GM19193 (cell line): Measurements from ENCODE around the gene ZNF516.

Experiments
- POLR2A ChIP-seq: IDR thresholded peaks from 4 replicates; pipeline ENCODE4 v1.6.1; 2011; ENCODE audit not compliant: insufficient read depth, insufficient read length; ENCODE audit errors: extremely low read depth

The ZNF516 gene

DNA sequence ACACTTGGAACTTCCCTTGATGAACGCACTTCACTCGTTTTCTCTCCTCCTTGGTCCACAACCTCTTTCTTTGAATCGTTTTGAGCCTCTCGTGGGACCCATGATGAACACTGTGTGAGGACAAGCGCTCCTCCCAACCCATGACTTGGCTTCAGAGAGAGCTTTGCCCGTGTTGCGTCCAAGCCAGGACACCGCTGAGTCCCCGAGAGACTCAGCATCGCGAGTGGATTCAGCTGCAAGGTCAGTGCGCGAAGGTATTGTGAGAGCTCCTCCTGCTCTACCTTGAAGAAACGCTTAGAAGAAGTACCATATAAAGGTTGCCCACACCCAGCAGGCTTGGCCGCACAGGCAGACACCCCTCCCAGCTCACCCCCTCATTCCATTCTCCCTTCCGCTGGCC is 58.7 kb downstream of the ZNF516 start:
- no peak for TF ChIP-seq POLR2A

DNA sequence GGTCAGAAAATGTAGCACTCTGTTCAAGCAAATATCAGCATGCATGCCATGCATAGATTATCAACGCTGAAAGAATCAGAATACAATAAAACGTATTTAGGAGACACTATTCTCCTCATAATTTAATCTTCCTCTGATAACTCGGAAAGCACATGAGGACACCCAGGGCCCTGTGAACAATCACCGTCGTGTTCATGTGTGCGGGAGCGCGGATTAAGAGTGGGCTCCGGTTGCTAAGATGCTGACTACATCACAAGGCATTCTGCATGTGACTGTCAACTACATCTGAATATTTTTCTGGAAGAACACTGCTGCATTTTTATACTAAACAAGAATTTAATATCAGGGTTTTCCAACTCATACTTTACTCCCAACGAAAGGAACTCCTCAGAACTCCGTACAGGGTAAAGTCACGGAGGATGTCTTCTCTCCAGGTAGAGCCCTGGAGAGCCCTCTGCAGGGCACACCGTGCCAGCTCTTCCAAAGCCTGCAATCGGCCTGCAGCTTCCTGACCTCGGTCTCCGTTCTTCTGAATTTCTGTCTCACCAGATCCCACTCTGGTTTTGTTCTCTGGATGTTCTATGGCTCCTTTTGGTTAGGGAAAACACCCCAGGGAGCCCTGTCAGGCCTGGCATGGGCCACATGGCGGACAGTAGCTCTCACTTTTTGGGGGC is 59.6 kb downstream of the ZNF516 start:
- no peak for TF ChIP-seq POLR2A

DNA sequence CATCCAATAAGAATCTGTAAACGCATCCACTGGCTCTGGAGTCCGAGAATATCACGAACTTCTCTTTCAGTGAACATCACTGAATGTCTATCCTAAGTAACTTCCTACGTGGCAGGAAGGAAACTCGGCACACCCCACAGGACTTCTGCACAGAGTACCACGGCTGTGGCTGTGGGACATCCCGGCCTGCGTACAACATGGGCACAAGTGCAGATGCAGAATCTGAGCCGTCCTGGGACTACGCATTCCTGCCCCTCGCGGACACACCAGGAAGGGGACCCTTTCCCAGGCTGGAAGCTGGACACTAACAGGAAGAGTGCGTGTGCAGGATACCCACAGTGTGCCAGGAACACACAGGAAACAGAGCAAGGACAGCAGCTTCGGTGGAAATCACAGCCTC is 60.6 kb downstream of the ZNF516 start:
- TF ChIP-seq POLR2A, result no peak

DNA sequence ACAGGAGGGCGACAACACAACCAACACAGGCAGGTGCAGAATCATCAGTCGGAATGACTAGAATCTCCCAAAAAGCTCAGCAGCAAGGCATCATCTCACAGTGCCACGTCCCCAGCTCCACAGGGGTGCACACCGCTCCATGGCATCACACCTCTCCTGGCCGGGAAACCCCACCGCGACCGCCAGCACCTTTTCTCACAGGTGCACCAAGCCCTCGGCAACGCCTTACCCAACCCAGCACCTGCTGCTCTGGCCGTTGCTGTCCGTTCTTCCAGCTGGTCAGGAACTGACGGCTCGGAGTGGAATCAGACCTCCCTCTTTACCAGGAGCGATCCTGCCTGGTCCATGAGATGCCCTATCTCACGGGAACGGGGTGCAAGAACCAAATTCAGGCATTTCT is 61.3 kb downstream of the ZNF516 start:
- TF ChIP-seq POLR2A, result no peak

DNA sequence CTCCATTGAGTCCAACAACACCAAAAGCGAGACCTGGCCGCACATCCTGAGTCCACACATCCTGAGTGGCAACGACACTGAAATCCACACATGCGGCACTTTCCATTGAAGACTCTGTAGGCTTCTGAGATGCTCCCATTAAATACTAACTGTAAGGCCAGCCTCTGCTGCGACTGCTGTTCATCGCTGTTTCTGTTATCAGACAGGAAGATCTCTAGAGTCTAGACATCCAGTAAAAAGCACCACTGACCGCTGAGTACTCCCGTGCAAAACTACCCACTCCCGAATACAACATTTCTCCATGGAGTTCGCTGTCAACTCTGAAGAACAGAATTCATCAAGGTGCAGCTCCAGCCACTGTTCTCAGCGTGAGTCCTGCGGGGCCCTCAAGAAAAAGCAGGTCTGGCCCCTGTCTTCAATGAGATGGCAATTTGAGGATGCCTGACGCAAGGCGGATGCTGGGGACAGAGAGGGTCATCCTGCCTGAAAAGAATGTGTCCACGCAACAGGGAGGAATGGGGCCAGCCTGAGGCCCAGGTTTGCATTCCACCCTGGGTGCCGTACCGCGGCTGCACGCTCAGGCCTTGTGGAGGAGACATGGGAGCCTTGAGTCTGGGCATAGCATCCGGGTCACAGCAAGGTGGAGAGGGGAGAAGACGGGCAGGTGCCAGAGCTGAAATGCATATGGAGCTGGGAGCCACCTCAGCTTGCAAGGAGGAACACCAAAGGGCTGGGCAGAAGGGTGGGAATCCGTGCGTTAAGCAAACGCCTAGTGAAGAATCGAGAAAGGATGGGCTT is 61.9 kb downstream of the ZNF516 start:
- TF ChIP-seq POLR2A, result no peak

DNA sequence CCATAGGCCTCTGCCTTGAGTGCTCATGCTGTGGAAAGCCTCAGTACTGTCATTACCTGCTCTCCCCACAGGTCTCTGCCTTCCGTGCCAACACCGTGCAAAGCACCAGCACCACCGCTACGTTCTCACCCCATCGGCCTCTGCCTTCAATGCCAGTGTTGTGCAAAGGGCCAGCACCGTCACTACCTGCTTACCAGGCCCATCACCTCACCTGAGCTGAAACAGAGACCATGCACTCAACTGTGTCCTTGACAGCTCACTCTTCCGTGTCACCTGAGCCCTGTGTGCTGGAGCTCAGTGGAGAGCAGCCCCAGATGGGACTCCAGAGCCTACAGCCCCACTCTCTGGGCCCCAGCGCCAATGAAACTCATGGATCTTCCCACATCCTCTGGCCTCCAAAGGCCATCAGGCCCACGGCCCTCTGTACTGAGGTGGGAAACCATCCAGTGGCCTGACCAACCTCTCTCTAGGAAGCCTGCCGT is 62.7 kb downstream of the ZNF516 start:
- no peak for TF ChIP-seq POLR2A

DNA sequence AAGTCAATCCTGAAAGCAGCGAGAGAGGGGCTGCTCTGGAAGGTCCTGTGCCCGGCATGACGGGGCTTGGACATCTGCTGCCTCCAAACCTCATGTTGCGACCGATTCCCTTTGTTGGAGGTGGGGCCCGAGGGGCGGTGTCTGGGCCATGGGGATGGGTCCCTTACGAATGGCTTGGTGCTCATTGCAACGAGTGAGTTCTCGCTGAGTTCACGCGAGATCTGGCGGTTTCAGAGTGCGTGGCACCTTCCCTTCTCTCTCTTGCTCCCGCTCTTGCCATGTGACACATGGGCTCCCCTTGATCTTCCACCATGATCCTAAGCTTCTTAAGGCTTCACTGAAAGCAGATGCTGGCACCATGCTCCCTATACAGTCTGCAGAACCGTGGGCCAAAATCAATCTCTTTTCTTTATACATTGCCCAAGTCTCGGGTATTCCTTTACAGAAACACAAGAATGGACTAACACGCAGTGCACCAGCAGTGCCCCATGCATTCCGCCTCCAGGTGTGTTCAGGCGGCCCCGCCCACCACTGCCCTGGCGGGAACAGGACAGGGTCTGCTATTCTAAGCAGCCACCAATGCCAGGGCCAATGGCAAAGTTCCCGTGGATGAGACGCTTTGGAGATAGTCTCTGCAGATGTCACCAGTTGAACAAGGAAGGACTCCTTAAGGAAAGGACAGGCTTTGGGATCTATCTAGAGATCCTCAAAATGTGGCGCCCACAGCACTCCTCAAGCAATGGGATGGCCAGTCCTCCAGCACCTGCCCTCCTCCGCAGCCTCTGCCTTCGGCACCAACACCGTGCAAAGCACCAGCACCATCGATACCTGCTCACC is 63.4 kb downstream of the ZNF516 start:
- TF ChIP-seq POLR2A, result no peak

DNA sequence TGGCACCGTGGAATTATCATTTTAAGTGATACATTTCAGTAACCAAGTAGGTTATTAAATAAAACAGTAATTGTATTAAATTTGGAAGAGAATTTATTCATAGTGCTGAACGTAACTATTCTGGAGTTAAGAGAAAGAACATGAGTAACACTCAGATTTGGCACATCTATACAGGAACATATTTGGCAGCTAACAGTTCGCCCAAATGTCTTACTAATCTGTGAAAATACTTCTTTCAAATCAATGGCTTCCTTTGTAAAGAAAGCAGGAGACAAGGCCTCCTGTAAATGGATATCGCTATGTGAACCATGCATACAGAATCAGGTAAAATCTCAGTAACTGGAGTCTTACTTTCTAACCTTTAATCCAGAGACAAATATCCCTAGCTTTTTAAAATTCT is 64.4 kb downstream of the ZNF516 start:
- TF ChIP-seq POLR2A, result no peak

DNA sequence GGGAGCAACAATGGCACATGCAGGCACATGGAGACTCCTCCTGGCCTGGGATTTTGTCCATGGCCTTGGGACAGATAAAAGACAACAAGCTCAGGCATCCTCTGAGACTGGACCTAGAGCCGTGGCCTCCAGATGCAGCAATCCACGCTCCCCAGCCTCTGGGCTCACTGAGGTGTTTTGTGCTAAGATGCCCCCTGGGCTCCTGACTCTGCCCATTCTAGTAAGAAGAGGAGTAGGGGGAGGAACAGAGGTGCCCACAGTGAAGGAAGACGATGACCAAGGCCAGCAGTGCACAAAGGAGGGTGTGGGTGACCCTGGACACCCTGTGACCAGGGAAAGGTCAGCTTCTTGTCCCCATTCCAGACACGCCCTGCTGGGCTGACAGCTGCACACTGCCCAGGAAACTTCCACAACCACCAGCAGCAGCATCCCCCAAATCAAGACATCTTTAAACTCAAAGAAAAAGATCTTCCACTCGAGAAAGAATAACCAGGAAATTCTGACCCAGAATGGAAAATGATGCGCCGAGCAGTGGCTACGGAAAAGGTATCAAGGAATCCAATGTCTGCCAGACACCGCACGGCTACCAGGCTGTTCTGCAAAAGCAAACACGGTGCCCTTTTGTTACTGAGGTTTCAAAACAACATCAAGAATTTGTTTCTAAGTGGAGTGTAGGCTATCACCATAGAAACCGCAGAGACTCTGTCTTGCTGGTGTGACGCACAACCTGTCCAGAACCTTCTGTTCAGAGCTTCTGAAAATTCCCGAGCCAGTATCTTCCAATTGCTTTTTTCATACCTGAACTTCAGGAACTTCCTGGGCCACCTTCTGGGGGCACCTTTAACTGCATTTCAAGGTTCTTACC is 65.5 kb downstream of the ZNF516 start:
- no peak for TF ChIP-seq POLR2A

DNA sequence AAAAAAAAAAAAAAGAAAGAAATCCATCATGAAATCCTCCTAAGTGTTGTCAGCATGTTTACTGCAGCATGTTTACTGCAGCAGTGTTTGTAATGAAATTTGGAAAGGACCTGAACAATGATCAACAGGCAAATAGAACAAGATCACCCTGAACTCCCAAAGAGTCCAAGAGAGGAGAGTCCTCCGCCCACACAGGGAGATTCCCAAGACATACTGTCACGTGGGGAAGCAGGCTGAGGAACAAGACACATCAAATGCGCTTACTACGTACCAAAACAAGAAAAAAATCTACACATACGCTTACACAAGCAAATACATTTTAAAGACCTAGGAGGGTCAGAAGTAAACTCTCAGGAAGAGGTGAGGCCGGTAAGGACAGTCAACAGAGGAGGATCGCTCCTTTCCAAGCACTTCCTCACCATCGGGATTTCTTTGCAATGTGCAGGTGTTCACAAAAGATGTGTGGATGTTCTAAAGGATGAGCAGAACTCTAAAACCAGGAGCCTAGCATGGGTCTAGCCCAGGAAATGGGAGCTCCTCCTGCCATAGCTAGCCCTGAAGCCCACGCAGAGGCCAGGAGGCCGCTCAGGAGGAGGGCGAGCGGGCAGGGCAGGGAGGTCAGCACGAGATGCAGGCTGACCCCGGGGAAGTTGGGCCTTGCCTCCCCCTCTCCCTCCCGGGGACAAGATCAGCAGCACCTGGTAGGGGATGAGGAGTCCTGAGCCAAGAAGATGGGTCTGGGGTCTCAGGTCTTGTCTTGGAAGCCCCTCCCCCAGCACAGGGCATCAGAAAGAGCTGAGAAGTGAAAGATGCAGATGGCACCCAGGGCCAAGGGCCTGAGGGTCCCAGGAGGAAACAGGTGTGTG is 66.4 kb downstream of the ZNF516 start:
- no peak for TF ChIP-seq POLR2A

DNA sequence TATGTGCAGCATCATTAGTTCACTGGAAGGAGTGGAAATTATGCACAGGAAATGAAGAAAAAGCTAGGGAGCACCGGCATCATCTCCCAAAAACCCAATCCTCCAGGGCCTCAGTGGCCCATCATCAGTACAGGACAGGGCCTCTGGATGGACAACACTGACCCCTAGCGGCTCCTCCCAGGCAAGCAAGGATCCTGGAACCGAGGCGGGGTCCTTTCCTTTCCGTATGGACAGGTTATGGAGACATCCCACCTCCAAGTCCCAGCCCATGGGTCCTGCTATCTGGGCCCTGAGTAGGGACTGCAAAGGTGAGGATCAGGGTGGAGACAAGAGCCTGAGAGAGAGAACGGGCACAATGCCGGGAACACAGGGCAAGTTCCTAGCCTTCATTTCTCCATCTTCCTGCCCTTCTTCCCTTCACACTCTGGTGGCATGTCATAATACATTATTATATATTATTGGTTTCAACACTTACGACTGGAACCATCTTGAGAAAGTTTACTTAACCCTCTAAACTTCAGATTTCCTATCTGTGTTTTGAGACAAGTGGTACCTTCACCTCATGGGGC is 68.2 kb downstream of the ZNF516 start:
- TF ChIP-seq POLR2A, result no peak

DNA sequence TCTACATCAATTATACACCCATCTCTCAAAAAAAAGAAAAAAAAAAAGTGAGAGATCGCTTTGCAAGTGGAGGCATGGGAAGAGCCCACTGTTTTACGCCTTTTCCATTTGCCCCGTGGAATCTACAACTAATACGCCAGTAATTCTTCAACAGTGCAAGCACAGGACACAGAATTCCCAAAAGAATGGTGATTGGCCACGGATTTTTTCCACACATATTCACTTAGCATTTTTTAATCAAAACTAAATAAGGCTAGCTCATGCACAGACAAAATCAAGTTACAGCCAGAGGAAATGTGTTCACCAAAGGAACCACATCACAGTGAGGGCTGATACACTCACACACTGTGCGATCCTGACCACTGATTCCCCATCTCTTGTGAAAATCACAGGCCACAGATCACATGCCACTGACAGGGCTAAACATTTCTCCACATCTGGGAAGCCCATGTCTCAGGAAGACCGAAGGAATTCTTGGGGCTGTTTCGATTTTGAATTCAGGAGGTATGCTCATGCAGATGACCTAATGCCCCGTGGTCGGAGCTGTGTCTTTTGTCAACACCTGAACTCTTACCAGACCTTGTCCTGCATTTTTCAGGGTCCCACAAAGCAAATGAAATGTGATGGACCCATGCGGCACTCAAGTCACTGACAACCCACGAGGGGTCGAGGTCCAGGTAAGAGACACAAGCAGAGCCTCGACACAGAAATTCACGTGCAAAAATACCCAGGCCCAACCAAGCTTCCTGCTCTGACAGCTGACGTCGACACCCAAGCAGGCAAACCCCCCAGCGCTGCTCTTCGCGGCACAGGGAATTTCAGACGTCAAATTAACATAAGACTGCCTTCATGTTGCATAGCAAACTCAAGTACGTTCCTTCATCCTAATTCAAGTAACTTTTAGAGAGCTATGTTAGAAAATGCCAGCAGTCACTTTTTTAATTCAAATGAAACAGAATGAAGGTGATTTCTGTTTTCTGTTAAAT is 69.6 kb downstream of the ZNF516 start:
- TF ChIP-seq POLR2A, result no peak
